HG03175 (cell line): ENCODE measurements around the gene GSX2.

ENCODE experiments used
- ATAC-seq: cut with Tn5 transposase; IDR thresholded peaks from one replicate; pipeline ENCODE4 v1.9.1; 2021; ENCODE audit warnings: mild to moderate bottlenecking, moderate library complexity; ENCODE audit not compliant: unreplicated experiment

GSX2 gene

DNA sequence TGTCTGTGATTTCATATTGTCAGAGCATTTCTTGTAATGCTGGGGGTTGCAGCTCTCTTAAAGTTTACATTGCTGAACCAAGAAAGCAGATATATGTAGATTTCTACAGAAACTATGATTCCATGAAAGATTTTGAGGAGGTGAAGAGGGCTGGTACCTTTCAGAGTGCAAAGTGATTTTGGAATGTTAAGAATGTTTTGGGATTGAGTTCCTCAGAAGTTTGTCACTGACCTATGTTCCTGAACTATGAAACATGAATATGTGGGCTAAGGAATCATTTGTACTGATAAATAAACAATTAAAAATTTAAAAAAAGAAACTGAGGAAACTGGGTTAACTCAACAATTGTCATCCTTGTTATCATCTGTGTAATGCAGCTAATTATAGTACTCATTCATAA, 23.3 kb upstream of the GSX2 start:
- no peak for ATAC-seq

DNA sequence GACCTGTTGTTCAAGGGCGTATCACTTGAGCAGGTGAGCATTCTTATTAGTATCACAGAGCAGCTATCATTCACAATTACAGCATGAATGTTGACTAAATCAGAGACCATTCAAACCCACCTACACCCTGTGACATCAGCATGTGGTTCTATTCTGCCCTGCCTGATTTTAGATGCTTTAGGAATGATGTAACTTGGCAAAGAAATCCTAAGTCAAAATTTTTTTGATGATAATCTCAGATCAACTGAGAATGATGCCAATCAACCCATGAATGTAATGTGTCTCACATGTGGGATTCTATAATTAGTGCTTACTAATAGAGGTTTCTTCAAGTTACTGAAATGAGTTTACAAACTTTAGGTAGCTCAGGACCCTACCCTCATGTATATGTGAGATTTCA, 22.2 kb upstream of the GSX2 start:
- no peak for ATAC-seq

DNA sequence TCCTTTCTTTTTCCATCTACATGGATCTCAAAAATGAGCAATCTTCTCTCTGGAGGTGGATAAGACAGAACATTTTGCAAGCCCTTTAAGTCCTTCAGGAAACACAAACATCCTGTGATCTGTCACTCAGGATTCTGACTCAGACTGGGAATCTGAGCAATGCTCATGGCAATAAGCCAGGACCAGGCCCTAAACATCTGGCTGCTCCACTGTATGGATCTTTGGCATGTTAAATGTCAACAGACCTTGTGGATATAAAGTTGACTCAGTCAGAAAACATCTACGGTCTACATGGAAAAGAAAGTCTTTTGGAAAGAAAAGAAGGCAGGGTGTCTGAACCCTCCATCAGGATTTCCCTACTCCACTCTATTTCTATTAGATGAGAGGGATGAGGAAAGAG, 17.8 kb upstream of the GSX2 start:
- no peak for ATAC-seq

DNA sequence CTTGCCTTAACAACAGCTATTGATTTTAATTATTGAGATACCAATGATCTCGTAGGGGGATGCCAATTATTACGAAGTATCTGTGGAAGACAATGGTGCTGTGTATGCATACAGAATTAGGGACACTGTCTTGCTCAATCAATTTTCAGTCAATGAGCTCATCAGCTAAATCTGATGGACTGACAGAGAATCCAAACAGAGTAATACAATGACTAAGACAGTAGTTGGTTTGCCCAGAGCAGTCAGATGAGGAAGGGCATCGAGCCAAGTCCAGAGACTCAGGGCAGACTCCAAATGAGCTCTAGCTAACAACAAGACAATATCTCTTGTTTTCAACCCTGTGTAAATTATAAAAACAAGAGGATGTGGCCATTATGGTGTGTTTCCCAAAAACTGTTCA, 14.7 kb upstream of the GSX2 start:
- ATAC-seq: no peak

DNA sequence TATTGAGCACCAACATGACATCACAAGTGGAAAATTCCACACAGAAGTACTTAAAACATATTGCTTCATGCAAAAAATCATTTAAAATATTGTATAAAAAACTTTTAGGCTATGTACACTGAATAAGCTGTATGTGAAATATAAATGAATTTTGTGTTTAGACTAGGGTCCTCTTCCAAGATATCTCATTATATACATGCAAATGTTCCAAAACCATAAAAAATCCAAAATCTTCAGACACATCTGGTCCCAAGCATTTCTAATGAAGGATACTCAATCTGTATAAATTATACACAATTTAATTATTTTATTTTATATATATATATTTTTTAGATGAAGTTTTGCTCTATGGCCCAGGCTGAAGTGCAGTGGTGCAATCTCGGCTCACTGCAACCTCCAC, 10.1 kb upstream of the GSX2 start:
- no peak for ATAC-seq

DNA sequence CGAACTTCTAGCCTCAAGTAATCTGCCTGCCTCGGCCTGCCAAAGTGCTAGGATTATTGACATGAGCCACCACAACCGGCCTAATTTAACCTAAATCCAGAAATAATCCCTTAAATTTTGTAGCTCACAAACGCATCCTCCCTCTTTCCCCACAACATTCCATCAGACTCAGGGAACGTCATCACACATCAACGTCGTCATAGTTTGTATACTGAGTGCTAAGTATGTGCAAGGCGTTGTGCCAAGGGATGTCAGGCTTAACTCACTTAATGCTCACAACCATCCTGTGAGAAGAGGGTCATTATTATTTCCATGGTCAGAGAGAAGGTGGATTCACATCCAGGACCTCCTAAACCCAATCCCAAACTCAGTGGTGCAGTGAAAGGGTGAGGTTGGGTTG, 9.6 kb upstream of the GSX2 start:
- ATAC-seq: no peak

DNA sequence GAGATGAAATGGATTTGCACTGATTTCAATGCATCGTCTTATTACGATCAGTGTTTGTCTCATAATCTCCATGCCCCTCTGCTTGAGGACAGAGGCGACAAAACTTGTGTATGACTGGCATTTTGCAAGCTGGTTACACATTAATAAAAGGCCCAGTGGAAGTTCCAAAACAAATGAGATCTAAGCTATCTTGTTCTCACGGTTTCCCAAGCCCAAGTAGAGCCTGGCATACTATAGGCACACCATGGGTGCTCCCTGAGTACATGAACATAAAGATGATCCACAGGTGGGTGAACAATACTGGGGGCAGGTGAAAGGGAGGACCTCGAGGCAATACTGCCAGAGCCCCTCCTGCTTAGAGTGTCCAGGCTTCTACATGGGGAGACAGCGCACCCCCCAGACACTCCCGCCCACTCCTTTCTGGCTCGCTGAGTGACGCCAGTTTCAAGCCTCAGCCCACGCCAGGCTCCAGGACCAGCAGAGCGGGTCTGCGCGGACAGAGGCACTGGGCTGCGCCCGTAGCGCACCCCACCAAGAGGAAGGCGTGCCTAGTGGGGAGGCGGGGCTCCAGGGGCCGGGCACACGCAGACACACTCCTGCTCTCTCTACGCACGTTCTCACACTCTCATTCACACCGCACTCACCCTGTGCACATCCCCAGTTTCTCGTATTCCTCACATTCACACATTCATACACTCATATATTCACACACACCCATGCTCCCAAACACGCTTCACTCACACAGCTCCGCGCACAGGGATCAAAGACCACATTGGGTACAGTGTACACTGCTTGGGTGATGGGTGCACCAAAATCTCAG, 8.9 kb upstream of the GSX2 start:
- ATAC-seq: peak; percentile 64

DNA sequence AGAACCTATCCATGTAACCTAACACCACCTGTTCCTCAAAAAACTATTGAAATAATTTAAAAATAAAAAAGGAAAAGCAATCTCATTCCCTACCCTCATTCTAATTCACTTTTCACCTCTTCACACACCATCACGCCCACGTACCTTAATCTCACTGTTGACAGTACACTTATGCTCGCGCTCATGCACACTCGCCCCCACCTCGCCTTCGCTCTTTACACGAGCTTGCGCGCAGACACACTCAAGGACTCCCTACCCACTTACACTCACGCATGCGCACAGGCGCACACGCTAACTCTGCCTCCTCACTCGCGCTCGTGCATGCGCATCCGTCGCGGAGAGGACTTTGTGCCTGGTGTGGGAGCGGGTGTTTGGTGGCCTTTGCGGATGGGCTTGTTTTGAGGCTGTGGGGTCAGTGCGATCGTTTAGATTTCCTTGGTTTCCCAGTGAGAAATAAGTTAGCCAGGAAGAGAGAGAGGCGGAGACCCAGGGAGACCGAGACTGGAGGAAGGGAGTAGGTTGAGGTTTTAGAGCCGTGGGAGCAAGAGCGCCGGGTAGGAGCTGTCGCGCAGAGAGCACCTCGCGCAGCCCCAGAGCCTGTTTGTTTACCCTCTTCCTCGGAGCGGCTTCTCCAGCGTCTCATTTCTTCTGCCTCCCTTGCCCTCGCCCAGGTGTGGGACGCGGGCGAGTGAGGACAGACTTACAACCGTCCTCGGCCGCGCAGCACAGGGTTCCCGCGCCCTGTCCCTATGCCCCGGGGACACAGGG, 8.1 kb upstream of the GSX2 start:
- peak; percentile 64 for ATAC-seq

DNA sequence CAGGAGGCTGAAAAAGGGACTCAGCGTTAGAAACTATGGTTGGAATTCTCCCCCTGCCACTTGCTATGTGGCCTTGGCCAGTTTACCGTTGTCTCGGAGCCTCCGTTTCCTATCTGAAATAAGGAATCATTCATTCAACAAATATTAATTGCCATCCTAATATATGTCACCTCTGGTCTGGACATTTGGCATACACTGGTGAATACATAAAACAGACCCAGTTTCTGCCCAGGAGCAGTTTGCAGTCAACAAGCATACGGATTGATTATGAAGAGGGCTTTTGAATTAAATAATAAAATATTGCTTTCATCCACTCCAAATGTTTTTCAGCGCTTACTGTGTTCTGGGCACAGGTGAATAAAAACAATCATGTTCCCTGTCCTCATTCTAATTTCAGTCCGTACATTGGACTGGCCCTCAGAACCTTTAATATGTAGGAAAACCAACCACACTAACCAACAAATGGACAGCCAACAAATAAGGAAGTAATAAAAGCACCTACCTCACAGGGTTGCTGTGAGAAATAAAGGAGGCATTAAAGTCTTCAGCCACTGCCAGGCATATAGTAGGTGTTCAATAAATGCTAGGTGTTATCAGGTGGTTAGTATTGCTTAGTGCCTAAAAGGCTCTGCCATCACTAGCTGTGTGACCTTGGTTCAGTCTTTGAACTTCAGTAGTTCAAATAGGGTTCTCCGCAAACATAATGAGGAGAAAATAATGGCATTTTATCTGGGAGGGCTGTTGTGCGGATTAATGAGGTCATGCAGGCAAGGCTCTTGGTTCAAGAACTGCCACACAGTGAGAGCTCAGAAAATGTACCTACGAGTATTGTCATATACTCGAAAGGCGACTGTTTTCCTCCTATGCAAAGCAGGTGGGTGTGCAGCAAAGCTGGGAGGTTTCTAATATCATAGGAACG, 7.3 kb upstream of the GSX2 start:
- ATAC-seq: no peak

DNA sequence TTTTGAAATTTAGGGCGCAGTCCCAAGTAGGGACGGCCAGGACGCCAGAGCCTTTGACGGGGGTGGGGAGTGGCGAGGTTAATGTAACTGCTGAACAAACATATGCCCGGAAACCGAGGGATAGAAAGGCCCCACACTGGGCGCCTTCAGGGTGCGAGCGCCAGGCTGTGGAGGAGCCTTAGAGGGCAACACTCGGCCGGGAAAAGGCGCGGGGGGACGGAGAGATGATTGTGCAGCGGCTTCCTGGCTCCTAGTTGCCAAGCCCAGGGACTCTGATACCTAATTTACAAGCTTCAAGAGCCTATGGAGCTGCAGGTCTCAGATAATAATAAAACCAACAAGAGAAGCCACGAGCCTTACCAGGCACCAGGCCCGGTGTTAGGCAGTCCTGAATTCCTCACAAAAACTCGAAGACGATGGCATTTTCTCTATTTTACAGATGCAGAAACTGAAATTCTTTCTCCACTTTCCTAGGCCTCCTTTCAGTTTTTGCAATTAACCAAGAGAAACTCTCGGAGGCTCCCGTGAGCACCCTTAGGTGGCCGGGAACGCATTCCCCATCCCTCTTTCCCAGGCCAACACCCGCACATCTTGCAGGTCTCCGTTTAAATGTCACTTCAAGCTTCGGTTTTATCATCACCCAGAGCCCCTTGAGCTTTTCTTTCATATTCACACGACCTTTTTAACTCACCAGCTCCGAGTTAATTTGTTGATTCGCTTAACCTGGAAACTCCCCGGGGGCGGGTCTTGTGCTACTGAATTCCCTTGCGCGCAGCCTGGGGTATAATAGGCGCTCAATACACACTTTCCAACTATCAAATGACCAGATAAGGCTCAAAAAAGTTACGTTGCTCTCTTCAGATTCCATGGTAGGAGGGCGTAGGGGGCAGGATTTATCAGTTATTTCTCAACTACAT, 6.4 kb upstream of the GSX2 start:
- ATAC-seq: no peak

DNA sequence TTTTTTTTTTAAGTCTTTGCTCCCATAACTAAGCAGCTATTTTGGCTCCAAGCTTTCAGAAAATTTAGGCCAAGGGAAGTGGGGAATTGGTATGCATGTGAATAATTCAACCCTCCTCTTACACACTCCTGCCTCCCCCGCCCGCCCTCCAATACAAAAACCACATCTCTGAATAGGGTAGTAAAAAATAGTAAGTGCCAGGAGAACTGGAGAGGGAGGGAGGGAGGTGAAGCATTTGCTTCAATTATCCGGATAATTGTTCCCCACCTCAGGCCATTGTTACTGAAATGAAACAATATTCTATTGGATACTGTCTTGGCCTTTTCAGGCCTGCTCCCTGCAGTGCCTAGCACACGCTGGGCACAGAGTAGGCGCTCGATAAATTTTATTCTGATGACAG, 5.5 kb upstream of the GSX2 start:
- ATAC-seq: no peak

DNA sequence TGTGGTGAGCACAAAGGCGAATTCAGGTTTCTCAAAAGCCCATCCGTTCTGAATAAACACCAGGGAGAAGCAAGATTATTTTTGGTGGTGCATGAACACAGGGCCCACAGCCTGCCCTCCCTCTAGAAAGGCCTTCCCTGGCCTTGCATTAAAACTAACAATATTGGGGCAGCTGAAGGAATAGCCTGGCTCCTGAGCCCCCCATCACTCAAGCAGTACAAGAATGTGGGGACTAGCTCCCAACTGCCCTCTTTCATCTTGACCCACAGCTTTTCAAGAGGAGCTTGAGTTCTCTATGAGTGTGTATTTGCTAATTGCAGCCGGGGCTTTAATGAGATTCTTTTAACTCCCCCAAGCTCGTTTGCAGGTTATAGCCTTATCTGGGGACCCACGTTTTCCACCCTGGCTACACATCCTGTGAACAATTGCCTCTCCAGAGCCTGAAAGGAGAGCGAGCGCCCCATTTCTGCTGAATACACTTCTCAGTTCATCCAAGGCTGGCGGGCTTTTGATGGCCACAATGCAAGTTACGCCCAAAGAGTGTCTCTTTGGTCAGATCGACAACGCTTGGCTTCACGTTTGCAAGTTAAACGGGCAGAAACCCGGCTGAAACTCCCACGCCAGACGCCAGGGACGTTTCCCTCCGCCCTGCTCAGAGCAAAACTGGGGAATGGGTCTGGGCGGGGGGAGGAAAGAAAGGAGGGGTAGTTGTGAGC, 4.7 kb upstream of the GSX2 start:
- no peak for ATAC-seq

DNA sequence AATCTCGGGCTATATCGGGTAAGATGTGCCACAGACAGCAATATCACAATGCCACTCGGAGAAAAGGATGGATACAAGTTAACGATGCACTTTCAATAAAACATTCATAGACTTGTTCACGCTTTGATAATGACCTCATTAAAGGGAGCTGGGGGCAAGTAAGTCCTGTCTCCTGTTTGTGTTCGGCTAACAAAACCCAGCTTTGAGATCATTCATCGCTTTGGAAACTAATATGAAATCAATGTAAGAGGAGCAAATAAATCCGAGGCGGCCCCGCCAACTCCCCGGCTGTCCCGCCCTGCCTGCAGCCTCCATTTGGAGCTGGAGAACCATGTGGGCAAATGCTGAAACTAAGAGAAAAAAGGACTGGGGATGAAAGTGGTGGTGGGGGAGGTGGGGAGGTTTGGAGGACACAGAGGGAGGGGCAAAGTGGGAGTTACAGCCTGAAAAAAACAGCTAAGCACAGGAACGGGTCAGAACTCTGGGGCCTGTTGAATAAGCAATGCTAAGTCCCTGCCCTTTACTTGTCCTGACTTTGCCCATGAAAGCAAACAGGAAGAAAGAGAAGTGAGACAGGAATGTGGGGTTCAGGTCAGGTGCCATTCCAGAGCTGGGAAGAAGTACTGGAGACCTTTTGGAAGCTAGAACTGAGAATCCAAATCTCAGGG, 3.5 kb upstream of the GSX2 start:
- no peak for ATAC-seq

DNA sequence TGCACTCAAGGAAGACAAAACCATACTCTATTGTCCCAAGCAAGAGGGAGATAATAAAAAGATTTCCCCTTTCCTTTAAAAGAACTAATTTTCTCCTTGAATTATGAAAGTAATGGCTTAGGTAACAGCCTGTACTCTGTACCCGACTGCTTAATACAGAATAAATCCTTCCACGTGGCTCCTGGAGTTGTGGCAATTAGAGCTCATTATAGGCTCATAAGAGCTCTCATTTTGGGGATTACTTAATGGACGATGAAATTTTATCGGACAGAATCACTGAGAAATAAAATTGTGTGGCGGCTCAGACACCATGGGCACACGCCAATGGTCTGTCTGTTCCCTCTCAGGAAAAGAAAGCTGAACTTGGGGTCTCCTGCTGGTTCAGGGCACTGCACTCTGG, 2.8 kb upstream of the GSX2 start:
- ATAC-seq: no peak

DNA sequence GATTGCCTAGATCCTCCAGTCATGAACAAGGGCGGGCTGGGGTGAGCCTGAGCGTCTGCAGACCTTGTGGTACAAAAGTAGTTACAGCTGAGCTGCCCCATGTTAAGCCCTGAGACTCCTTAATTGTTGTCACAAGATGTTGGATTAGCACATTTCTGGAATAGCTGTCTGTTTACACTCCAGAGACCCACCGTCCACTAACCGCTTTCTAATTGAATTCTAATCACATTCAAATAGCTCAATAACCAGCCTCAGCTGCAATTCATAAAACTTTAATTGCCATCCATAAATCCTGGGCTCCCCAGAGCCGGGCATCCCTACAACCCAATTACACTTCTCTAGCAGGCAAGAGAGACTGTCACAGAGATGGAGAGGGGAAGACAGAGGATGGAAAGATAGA, 1.6 kb upstream of the GSX2 start:
- no peak for ATAC-seq

DNA sequence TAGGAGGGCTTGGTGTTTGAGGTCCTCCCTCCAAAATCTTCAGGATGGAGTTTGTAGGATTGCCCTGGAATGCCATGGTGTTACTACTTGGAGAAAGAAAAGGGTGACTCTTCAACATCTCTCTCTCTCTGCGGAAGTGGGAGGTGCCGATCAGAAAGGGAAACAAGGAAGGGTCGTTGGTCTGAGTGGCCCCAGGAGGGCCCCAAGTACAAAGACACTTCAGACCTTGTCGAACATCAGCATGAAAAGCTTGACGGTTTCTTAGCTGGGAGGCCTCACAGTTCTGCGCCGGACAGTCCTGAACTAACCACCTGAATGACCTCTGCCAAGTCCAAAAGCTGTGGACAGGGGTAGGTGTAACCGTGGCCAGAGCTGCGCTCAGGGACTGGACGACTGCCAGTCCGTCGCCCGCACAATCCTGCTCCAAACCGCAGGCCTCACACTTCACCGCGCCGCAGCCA, 646 bp upstream of the GSX2 start:
- ATAC-seq: no peak

DNA sequence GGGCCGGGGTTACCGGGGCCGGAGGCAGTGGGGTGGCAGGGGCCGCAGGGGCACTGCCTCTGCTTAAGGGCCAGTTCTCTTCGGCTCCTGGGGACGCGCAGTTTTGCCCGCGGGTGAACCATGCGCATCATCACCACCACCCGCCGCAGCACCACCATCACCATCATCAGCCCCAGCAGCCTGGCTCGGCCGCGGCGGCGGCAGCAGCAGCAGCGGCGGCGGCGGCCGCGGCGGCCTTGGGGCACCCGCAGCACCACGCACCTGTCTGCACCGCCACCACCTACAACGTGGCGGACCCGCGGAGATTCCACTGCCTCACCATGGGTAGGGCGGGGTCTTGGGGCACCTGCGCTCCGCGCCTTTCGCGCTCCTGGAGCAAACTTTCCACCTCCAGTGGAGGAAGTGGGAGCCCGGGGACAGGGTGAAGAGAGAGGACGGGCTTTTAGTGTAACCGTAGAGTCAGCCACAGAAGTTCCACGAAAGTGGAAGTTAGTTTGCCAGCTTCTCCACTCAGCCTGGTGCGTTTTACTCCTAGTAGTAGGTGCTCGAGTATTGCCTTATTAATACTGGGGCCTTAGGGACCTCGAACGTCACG, 729 bp downstream of the GSX2 start:
- ATAC-seq: no peak

DNA sequence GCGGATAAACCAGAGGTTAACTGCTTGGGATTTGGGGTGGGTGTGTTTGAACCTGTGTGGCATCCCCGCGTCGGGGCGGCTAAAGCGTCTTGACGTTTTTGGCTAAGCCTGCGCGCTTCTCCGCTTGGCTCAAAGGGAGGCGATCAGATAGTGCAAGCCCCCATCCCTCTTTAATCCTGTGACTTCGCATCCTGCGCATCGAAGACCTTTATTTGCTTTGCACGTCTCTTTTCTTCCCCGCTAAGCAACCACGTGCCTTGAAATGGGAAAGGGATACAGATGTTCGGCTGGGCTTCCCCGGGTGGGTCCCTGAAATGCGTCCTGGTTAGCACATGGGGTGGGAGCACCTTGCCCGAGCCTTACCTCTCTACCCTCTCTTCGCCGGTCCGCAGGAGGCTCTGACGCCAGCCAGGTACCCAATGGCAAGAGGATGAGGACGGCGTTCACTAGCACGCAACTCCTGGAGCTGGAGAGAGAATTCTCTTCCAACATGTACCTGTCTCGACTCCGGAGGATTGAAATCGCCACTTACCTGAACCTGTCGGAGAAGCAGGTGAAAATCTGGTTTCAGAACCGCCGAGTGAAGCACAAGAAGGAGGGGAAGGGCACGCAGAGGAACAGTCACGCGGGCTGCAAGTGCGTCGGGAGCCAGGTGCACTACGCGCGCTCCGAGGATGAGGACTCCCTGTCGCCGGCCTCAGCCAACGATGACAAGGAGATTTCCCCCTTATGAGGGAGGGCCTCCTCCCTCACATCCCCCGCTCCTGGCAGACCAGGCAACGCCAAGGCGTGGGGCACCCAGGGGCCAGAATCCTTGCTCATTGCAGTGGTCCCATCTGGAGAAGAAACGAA, 1.5 kb downstream of the GSX2 start:
- ATAC-seq: no peak
